ENCODE measurements around the gene PLXNB1. TPM values are rescaled to one million over a fixed set of nuclear protein-coding genes. Genes with fewer than 3 reads are reported as not detected.
A peak's percentile ranks its signal among the peaks of the same experiment; 100 is the strongest.

The PLXNB1 gene
- total RNA-seq, 2 experiments from 2014 or later, result 2.3 to 2.5 TPM

- POLR2A ChIA-PET, result interaction anchor here (0.7 to 0.8 kb wide), 2 partner anchors 17 to 117 kb away, joined by 3 read pairs; partner anchors contain the start of gene PFKFB4
- Mint-ChIP-seq H3K27ac (peak within 1 kb of the TSS; percentile 91), H3K27me3 (no peaks in the 10 kb centered on the region), H3K4me1 (peaks cover 38% of the 10 kb centered on the region), H3K4me3 (peak within 1 kb of the TSS; percentile 96), H3K36me3 (ENCODE audit: low read depth) (peaks cover 30% of the 10 kb centered on the region), H3K9me3 (no peaks in the 10 kb centered on the region)
- CTCF ChIA-PET, result interaction anchor here (0.7 to 1.4 kb wide), 9 partner anchors 9 to 119 kb away, joined by 3 to 7 read pairs (median 4); partner anchors contain the start of gene PLXNB1
- DNase-seq, result peak; percentile 100
These were observed 10.1 kb upstream of the PLXNB1 start, which contains the start of the genes CCDC51 and TMA7 for GRCh38 chr3:48439820-48440589. Gene CCDC51 (minus strand): TSS chr3:48440119. CDS start chr3:48435128, 4,991 bp downstream. Gene TMA7 (plus strand): TSS chr3:48440257. CDS start chr3:48440297, 40 bp downstream.

GRCh38 chr3:48437812-48438211 lies 7.9 kb upstream of the PLXNB1 start:
- ChIA-PET CTCF (interaction anchor here (0.5 to 2.9 kb wide), 2 partner anchors 37 to 57 kb away, joined by 3 to 33 read pairs; no protein-coding TSS in a partner anchor), POLR2A (no interaction called here)
- Mint-ChIP-seq H3K27me3 (no peaks in the 10 kb centered on the region), H3K4me3 (no peak overlapping the region), H3K27ac (no peak overlapping the region), H3K9me3 (no peaks in the 10 kb centered on the region), H3K4me1 (peaks cover 38% of the 10 kb centered on the region), H3K36me3 (ENCODE audit: low read depth) (peaks cover 28% of the 10 kb centered on the region)
- DNase-seq, result no peak

GRCh38 chr3:48436855-48437254 lies 7.0 kb upstream of the PLXNB1 start:
- DNase-seq, result no peak
- POLR2A ChIA-PET, result interaction anchor here (0.7 to 0.8 kb wide), 2 partner anchors 9 to 69 kb away, joined by 3 to 4 read pairs; partner anchors contain the start of gene ATRIP
- H3K27me3 Mint-ChIP-seq, result no peaks in the 10 kb centered on the region
- no peak overlapping the region for H3K27ac Mint-ChIP-seq
- H3K9me3 Mint-ChIP-seq, result no peaks in the 10 kb centered on the region
- H3K4me1 Mint-ChIP-seq, result peaks cover 31% of the 10 kb centered on the region
- CTCF ChIA-PET, result interaction anchor here (0.6 to 5.5 kb wide), 33 partner anchors 9 to 249 kb away, joined by 3 to 80 read pairs (median 7); partner anchors contain the start of genes ATRIP, CDC25A, PFKFB4 and SLC26A6
- H3K4me3 Mint-ChIP-seq, result no peak overlapping the region
- H3K36me3 Mint-ChIP-seq (ENCODE audit: low read depth), result peaks cover 28% of the 10 kb centered on the region

- DNase-seq, result no peak
- Mint-ChIP-seq H3K27me3 (no peaks in the 10 kb centered on the region), H3K36me3 (ENCODE audit: low read depth) (peaks cover 28% of the 10 kb centered on the region), H3K27ac (no peak overlapping the region), H3K4me1 (peaks cover 30% of the 10 kb centered on the region), H3K9me3 (no peaks in the 10 kb centered on the region), H3K4me3 (no peak overlapping the region)
- ChIA-PET CTCF (interaction anchor here (0.5 to 5.5 kb wide), 81 partner anchors 9 to 637 kb away, joined by 3 to 80 read pairs (median 5); partner anchors contain the start of genes ATRIP, CDC25A, IP6K2 and PFKFB4), POLR2A (interaction anchor here (0.6 to 0.8 kb wide), 3 partner anchors 10 to 68 kb away, joined by 3 to 4 read pairs (median 3); partner anchors contain the start of gene ATRIP)
These were observed 6.5 kb upstream of the PLXNB1 start for GRCh38 chr3:48436477-48436787.

- H3K4me3 Mint-ChIP-seq, result no peak overlapping the region
- CTCF ChIA-PET, result interaction anchor here (0.5 to 5.5 kb wide), 84 partner anchors 9 to 637 kb away, joined by 3 to 80 read pairs (median 4); partner anchors contain the start of genes ATRIP, CDC25A, IP6K2 and PFKFB4
- no peak overlapping the region for H3K27ac Mint-ChIP-seq
These were observed 6.0 kb upstream of the PLXNB1 start for GRCh38 chr3:48435774-48436476.

GRCh38 chr3:48435223-48435595 lies 5.3 kb upstream of the PLXNB1 start:
- H3K36me3 Mint-ChIP-seq (ENCODE audit: low read depth), result peaks cover 21% of the 10 kb centered on the region
- H3K9me3 Mint-ChIP-seq, result no peaks in the 10 kb centered on the region
- peak overlapping the region; percentile 36 for H3K27ac Mint-ChIP-seq
- no peak overlapping the region for H3K4me3 Mint-ChIP-seq
- no peak for DNase-seq
- CTCF ChIA-PET, result interaction anchor here (0.7 to 5.5 kb wide), 33 partner anchors 8 to 202 kb away, joined by 3 to 80 read pairs (median 9); partner anchors contain the start of genes ATRIP, PFKFB4, SHISA5 and ZNF589
- no peaks in the 10 kb centered on the region for H3K27me3 Mint-ChIP-seq
- POLR2A ChIA-PET, result interaction anchor here (0.5 kb wide), 1 partner anchor 35 kb away, joined by 4 read pairs; no protein-coding TSS in a partner anchor
- peaks cover 32% of the 10 kb centered on the region for H3K4me1 Mint-ChIP-seq

More at GRCh38 chr3:48435774-48436476, 6.0 kb upstream of the PLXNB1 start:
- Mint-ChIP-seq H3K36me3 (ENCODE audit: low read depth) (peaks cover 27% of the 10 kb centered on the region), H3K9me3 (no peaks in the 10 kb centered on the region), H3K27me3 (no peaks in the 10 kb centered on the region), H3K4me1 (peaks cover 31% of the 10 kb centered on the region)
- POLR2A ChIA-PET, result interaction anchor here (0.5 to 0.7 kb wide), 3 partner anchors 10 to 34 kb away, joined by 3 to 4 read pairs (median 4); partner anchors contain the start of gene ATRIP
- peak; percentile 90 for DNase-seq

- no peak for DNase-seq
- POLR2A ChIA-PET, result interaction anchor here (0.5 kb wide), 1 partner anchor 122 kb away, joined by 9 read pairs; no protein-coding TSS in a partner anchor
These were observed 4.8 kb upstream of the PLXNB1 start for GRCh38 chr3:48434591-48435222.

GRCh38 chr3:48433472-48434118 lies 3.7 kb upstream of the PLXNB1 start:
- Mint-ChIP-seq H3K4me3 (no peak overlapping the region), H3K27me3 (peaks cover 2% of the 10 kb centered on the region), H3K27ac (peak overlapping the region; percentile 15), H3K36me3 (ENCODE audit: low read depth) (peaks cover 19% of the 10 kb centered on the region), H3K9me3 (no peaks in the 10 kb centered on the region), H3K4me1 (peaks cover 29% of the 10 kb centered on the region)
- POLR2A ChIA-PET, result interaction anchor here (0.5 kb wide), 1 partner anchor 124 kb away, joined by 9 read pairs; no protein-coding TSS in a partner anchor
- no peak for DNase-seq
- CTCF ChIA-PET, result interaction anchor here (0.9 to 5.5 kb wide), 6 partner anchors 12 to 252 kb away, joined by 3 to 80 read pairs (median 8); partner anchors contain the start of genes ATRIP and NCKIPSD

More at GRCh38 chr3:48434591-48435222, 4.8 kb upstream of the PLXNB1 start:
- CTCF ChIA-PET, result interaction anchor here (0.9 to 5.5 kb wide), 7 partner anchors 11 to 251 kb away, joined by 3 to 80 read pairs (median 13); partner anchors contain the start of genes ATRIP and NCKIPSD
- H3K27me3 Mint-ChIP-seq, result peaks cover 2% of the 10 kb centered on the region
- peaks cover 19% of the 10 kb centered on the region for H3K36me3 Mint-ChIP-seq (ENCODE audit: low read depth)
- H3K27ac Mint-ChIP-seq, result peak overlapping the region; percentile 38
- no peaks in the 10 kb centered on the region for H3K9me3 Mint-ChIP-seq
- peaks cover 35% of the 10 kb centered on the region for H3K4me1 Mint-ChIP-seq
- no peak overlapping the region for H3K4me3 Mint-ChIP-seq

GRCh38 chr3:48432411-48433371 lies 2.8 kb upstream of the PLXNB1 start:
- H3K9me3 Mint-ChIP-seq, result no peaks in the 10 kb centered on the region

GRCh38 chr3:48431224-48432029 lies 1.5 kb upstream of the PLXNB1 start:
- peak overlapping the region; percentile 62 for H3K27ac Mint-ChIP-seq
- H3K4me3 Mint-ChIP-seq, result peak overlapping the region; percentile 69
- POLR2A ChIA-PET, result no interaction called here

More at GRCh38 chr3:48432411-48433371, 2.8 kb upstream of the PLXNB1 start:
- DNase-seq, result peak; percentile 22
- ChIA-PET CTCF (interaction anchor here (0.6 to 5.5 kb wide), 10 partner anchors 13 to 389 kb away, joined by 3 to 80 read pairs (median 4); partner anchors contain the start of gene ATRIP), POLR2A (no interaction called here)
- peaks cover 11% of the 10 kb centered on the region for H3K27me3 Mint-ChIP-seq
- no peak overlapping the region for H3K4me3 Mint-ChIP-seq
- H3K27ac Mint-ChIP-seq, result no peak overlapping the region
- H3K4me1 Mint-ChIP-seq, result peaks cover 21% of the 10 kb centered on the region
- H3K36me3 Mint-ChIP-seq (ENCODE audit: low read depth), result peaks cover 19% of the 10 kb centered on the region

More at GRCh38 chr3:48431224-48432029, 1.5 kb upstream of the PLXNB1 start:
- peaks cover 19% of the 10 kb centered on the region for H3K36me3 Mint-ChIP-seq (ENCODE audit: low read depth)
- peaks cover 19% of the 10 kb centered on the region for H3K4me1 Mint-ChIP-seq
- no peaks in the 10 kb centered on the region for H3K9me3 Mint-ChIP-seq
- DNase-seq, result no peak
- CTCF ChIA-PET, result interaction anchor here (0.5 to 5.5 kb wide), 4 partner anchors 9 to 188 kb away, joined by 3 to 76 read pairs (median 4); partner anchors contain the start of genes ATRIP, CCDC51 and TMA7
- H3K27me3 Mint-ChIP-seq, result peaks cover 20% of the 10 kb centered on the region
